Stomach (tissue), 9 donors: ENCODE measurements around the gene KIDINS220. TPM values are rescaled to one million over a fixed set of nuclear protein-coding genes. Genes with fewer than 3 reads are reported as not detected.
A peak's percentile ranks its signal among the peaks of the same experiment; 100 is the strongest.

ENCODE experiments used
- DNase-seq, 2 donors: peaks; one replicate each; pipeline versions ENCODE4 v3.0.0 to v3.0.0-alpha.2; 2013 to 2019
- H3K27ac ChIP-seq, 5 donors: fragments of 200-600 bp in 4 of 5; sonication (generic) in 4 of 5; one replicate each; pipeline ENCODE4 v1.5.1; 2013 to 2019; ENCODE audit warnings: mild to moderate bottlenecking in 1 of 5, moderate library complexity in 1 of 5
- H3K27me3 ChIP-seq, 3 donors: fragments of 200-600 bp; sonication (generic); one replicate each; pipeline ENCODE4 v1.5.1; 2017 to 2019; ENCODE audit warnings: mixed run types in 1 of 3
- H3K36me3 ChIP-seq, 4 donors: fragments of 200-600 bp; sonication (generic); 1 replicate in 3 of 4; 2 replicates in 1 of 4; pipeline ENCODE4 v1.5.1; 2016 to 2019
- H3K4me1 ChIP-seq, 4 donors: fragments of 200-600 bp; sonication (generic); one replicate each; pipeline ENCODE4 v1.5.1; 2016 to 2019
- H3K4me3 ChIP-seq, 4 donors: fragments of 200-600 bp; sonication (generic) in 3 of 4; one replicate each; pipeline ENCODE4 v1.5.1; 2016 to 2019; ENCODE audit warnings: mild to moderate bottlenecking in 1 of 4
- H3K9me3 ChIP-seq, 4 donors: fragments of 200-600 bp; sonication (generic); one replicate each; pipeline ENCODE4 v1.5.1; 2016 to 2019
- CTCF ChIP-seq, 7 experiments: fragments of 450-650 bp in 4 of 7; fragments of 200-600 bp in 3 of 7; sonication (generic) in 3 of 7; IDR thresholded peaks; one replicate each; pipeline ENCODE4 v1.5.1; 2016 to 2019; ENCODE audit warnings: antibody characterized with exemption in 7 of 7, control low read depth in 2 of 7, mild to moderate bottlenecking in 1 of 7
- EP300 ChIP-seq: sonication (generic); formaldehyde crosslinking; IDR thresholded peaks from one replicate; pipeline ENCODE4 v1.6.1; 2017; ENCODE audit warnings: antibody characterized with exemption
- POLR2A ChIP-seq, 4 donors: fragments of 450-650 bp; IDR thresholded peaks; one replicate each; pipeline ENCODE4 v1.6.1; 2016; ENCODE audit warnings: antibody characterized with exemption in 4 of 4, control low read depth in 2 of 4, mild to moderate bottlenecking in 1 of 4, moderate library complexity in 1 of 4
- POLR2AphosphoS5 ChIP-seq, 3 donors: sonication (generic); formaldehyde crosslinking; IDR thresholded peaks; one replicate each; pipeline ENCODE4 v1.6.1; 2016; ENCODE audit warnings: antibody characterized with exemption in 3 of 3
- WGBS, 5 donors: extraction: QIAGEN DNeasy Blood & Tissue Kit in 3 of 5; methylation state at CpG; one replicate each; pipeline versions ENCODE4 v1.1.5 to v1.1.7; 2013 to 2018; 5-methylcytosine and 5-hydroxymethylcytosine counted together
- intact Hi-C: fragments of 100-400 bp; cut with DNase I; formaldehyde crosslinking; loops from one replicate; pipeline ENCODE4 v1.15.1; 2023; ENCODE audit warnings: low total_unique reads
- polyA plus RNA-seq, 3 donors: library from polyadenylated mRNA; stranded (reverse); fragments of 200-250 nt; gene quantifications; one replicate each; pipeline ENCODE4 v1.2.3, GENCODE V29; 2013
- total RNA-seq, 5 donors: library from RNA; depleted of rRNA; stranded (reverse); fragments of >200 nt; gene quantifications; one replicate each; pipeline versions ENCODE4 v1.1.0 to v1.2.3, GENCODE V29; 2014 to 2016
- donor health status: healthy with polysubstance abuse.
- donor health status: Bipolar disorder and iron deficiency.
- donor health status: healthy.

The KIDINS220 gene
- total and polyA plus RNA-seq, 8 donors: 3.8 to 160 (median 56.0) TPM

DNA sequence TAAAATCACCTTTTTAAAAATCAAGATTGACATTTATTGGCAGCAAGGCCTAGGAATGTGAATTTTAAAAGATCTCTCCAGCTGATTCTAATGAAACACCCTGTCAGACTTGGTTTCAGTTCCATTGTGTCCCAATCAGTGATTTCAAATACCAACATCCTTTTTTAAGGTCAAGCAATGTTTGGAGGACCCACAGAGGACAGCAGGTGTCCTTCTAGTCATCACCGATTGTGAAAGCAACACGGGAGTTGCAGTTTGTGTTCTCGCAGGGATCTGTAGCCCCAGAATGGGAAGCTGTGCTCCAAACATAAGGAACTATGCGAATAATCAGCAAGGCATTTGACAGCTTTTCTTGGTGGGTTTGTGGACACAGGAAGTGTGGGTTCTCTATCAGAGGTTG lies 4.5 kb upstream of the KIDINS220 start:
- Histone ChIP-seq H3K27ac (no peak overlapping the region), H3K9me3 (no peaks in the 10 kb centered on the region), H3K4me3 (no peak overlapping the region), H3K4me1 (peaks cover 0 to 10% (median 6%) of the 10 kb centered on the region in 4 donors), H3K36me3 (no peaks in the 10 kb centered on the region), H3K27me3 (peaks cover 0 to 7% (median 0%) of the 10 kb centered on the region in 3 donors)
- TF ChIP-seq POLR2A (IDR thresholded peaks at IDR 0.05): no peak
- TF ChIP-seq POLR2AphosphoS5 (IDR thresholded peaks at IDR 0.05): no peak
- no peak for TF ChIP-seq CTCF (IDR thresholded peaks at IDR 0.05)
- TF ChIP-seq EP300: no peak
- DNase-seq: no peak
- intact Hi-C loops: no loop called here
- WGBS, 5 donors: 79 to 92% (median 82%) methylated on average over 4 of the region's 4 CpGs

GRCh38 chr2:8840475-8841091 lies 3.2 kb upstream of the KIDINS220 start:
- no peak for TF ChIP-seq CTCF (IDR thresholded peaks at IDR 0.05)
- no peak for TF ChIP-seq POLR2A (IDR thresholded peaks at IDR 0.05)
- TF ChIP-seq EP300: no peak
- TF ChIP-seq POLR2AphosphoS5 (IDR thresholded peaks at IDR 0.05): no peak
- DNase-seq: no peak
- Histone ChIP-seq H3K4me1 (peaks cover 4 to 19% (median 17%) of the 10 kb centered on the region in 4 donors), H3K27me3 (peaks cover 0 to 4% (median 0%) of the 10 kb centered on the region in 3 donors), H3K27ac (no peak overlapping the region), H3K36me3 (no peaks in the 10 kb centered on the region), H3K9me3 (no peaks in the 10 kb centered on the region), H3K4me3 (no peak overlapping the region)
- intact Hi-C loops: no loop called here
- 53 to 73% (median 64%) methylated on average over 11 to 12 of the region's 12 CpGs for WGBS, 5 donors

DNA sequence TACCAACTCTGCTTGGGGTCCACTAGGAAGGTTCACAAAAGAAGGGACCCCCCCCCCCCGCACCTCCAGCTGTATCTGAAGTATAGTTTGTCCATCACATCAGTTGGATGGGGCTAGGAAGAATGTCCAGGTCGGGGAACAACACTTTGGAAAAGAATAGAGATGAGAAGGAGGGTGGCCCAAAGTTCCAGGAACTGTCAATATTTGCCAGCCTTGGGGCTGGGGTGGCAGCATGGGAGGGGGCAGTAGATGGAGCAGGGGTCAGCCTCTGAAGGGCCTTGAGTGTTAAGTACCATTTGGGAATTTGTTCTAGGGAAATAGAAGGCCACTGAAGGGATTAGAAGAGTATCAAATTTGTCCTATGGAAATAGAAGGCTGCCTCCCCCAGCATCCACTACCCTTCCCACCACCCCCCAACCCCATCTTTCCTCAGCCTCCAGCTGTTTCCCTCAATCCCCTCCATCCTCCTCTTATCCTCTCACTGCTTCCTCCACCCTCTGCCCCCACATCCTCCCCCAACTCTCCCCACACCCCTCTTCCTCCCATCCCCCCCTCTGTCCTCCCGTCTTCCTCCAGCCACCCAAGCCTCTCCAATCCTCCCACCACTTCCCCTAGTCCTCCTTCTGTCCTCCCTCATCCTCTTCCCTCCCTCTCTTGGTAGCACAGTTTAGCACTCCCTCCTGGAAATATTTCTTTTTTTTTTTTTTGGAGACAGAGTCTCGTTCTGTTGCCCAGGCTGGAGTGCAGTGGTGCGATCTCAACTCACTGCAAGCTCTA lies 2.0 kb upstream of the KIDINS220 start:
- Histone ChIP-seq H3K4me3 (no peak overlapping the region), H3K27ac (no peak overlapping the region), H3K27me3 (no peaks in the 10 kb centered on the region), H3K9me3 (no peaks in the 10 kb centered on the region), H3K4me1 (peaks cover 5 to 31% (median 28%) of the 10 kb centered on the region in 4 donors), H3K36me3 (no peaks in the 10 kb centered on the region)
- intact Hi-C loops: no loop called here
- no peak for DNase-seq
- WGBS, 5 donors: 64 to 81% (median 73%) methylated on average over 5 of the region's 5 CpGs
- TF ChIP-seq POLR2AphosphoS5 (IDR thresholded peaks at IDR 0.05) (no peak), EP300 (no peak), CTCF (IDR thresholded peaks at IDR 0.05) (no peak), POLR2A (IDR thresholded peaks at IDR 0.05) (no peak)

GRCh38 chr2:8837795-8838140 lies 355 bp upstream of the KIDINS220 start:
- DNase-seq: no peak
- no peaks in the 10 kb centered on the region for H3K36me3 ChIP-seq
- peak overlapping the region; percentile 74 to 99 (median 98) for H3K4me3 ChIP-seq
- TF ChIP-seq EP300: no peak
- no peak for TF ChIP-seq POLR2AphosphoS5 (IDR thresholded peaks at IDR 0.05)
- TF ChIP-seq POLR2A (IDR thresholded peaks at IDR 0.05): no peak
- TF ChIP-seq CTCF (IDR thresholded peaks at IDR 0.05): no peak
- H3K9me3 ChIP-seq: no peaks in the 10 kb centered on the region
- no peaks in the 10 kb centered on the region for H3K27me3 ChIP-seq
- intact Hi-C loops: no loop called here
- H3K27ac ChIP-seq: peak overlapping the region in 4 of 5 donors; percentile 77 to 93 (median 86)
- WGBS, 5 donors: 64 to 75% (median 69%) methylated on average over 11 of the region's 11 CpGs
- peaks cover 8 to 40% (median 36%) of the 10 kb centered on the region in 4 donors for H3K4me1 ChIP-seq
